NCI-H1105 treated with DMSO at 0.1 percent for 48 hours (cell line): ENCODE measurements around the gene MYMK.

Experiments used
- DNase-seq: peaks from one replicate; lab custom pipeline; 2025; lab: John Stamatoyannopoulos, UW

The MYMK gene

DNA sequence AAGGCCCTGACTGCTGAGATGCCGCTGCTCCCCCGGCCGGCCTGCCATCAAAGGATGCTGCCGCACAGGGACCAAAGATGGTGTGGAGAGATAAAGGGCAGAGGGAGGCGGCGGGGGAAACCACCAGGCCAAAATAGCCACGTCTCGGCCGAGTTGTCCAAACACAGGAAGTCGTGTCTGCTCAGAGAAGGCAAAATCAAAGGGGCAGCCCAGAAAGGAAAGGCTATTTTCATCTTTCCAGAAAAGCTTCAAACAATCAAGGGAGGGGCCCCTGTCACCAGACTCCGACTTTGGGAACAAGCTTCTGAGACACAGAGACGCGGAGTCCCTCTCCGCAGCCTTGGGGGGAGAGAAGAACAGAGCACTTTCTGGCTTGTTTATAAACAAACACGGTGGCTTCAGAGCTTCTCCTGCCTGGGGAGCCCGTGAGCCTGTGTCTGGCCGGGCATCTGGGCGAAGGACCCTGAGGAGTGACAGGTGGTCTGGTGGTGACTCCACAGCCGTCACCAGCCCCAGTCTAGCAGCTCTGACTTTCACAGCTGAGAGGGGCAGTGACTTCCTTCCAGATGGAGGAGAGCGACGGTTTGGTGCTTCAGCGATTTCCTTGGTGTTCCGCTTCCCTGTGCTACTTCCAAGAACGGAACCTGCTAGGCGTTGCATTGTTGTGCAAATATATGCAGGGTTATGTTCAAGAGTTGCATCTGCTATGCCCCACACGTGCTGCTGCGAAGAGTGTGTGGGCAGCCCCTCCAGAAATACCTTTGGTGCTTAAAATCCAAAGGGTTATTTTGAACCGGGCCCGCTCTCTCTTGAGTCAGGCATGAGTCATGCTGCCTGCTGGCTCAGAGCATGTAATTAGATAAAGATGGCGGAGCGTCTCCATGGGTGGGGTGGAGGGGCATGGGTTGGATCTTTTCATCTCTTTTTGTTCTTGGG lies 33.7 kb upstream of the MYMK start:
- no peak for DNase-seq

DNA sequence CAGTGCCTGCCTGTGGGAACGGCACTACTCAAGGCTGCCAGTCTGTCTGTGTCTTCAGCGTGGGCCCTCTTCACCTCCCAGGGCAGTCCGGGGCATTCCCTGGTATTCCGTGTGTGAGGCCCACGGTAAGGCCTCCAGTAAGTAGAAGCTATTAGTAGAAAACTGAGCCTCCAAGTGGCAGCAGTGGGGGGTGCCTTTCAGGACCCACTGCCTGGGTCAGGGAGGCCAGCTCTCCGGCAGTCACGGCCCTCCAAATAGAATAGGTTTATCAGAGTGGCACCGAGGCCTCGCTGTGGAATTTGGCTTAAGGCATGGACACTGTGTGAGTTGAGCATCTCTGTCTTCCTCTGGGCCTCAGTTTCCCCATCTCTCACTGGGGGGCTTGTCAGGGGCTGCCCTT lies 32.8 kb upstream of the MYMK start:
- no peak for DNase-seq

DNA sequence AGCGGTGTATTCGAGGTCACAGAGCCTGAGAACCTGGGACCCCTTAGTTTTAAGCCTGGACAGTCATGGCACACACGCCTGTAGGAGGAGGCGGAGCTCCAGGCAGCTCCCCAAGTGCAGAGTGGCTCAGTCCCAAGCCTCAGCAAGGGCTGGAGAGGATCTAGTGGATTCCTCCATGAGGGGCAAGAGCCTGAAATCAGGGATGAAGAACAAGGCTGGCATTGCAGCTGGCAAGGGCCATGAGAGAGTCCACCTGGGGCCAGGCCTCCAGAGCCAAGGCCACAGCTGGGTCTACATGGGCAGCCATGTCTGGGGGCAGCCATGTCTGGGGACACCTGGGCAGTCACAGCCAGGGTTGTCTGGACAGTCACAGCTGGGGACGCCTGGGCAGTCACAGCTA lies 31.6 kb upstream of the MYMK start:
- no peak for DNase-seq

DNA sequence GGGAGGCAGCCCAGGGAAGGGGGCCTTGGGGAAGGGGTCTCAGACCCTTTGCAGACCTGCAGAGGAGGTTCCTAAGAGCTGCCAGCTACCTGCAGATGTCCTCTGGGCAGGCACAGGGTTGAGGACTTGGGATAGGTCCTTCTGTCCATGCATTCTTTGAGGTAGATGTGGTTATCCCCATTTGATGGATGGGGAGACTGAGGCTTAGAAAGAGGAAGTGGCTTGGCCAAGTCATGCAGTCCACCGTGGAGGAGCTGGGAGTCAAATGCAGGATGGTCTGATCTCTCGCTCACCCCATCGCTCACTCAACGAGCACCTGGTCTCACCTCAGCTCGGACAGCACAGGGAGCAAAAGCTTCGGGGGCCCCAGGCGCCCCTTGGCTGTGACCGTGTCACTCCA lies 30.0 kb upstream of the MYMK start:
- no peak for DNase-seq

DNA sequence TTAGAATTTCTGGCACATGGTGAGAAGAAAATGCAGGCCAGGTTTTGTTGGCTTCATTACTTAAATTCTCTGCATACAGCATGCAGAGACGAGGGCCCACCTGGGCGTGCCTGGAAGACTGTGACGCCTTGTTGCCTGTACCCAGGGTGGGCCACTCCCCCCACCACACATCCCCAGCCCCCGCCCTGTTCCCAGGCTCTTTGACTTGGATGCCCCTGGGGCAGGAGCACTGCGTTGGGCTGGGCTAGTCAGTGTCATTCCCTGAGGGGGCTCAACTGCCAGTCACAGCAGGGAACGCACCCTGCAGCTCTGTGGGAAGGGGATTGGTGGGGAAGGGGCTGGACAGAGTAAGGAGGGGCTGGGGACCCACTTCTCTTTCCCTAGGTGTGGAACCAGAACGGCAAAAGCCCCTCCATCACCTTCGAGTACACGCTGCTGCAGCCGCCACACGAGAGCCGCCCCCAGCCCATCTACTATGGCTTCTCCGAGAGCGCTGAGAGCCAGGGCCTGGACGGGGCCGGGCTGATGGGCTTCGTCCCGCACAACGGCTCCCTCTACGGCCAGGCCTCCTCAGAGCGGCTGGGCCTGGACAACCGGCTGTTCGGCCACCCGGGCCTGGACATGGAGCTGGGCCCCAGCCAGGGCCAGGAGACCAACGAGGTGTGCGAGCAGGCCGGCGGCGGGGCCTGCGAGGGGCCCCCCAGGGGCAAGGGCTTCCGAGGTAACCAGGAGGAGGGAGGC lies 29.4 kb upstream of the MYMK start:
- no peak for DNase-seq

DNA sequence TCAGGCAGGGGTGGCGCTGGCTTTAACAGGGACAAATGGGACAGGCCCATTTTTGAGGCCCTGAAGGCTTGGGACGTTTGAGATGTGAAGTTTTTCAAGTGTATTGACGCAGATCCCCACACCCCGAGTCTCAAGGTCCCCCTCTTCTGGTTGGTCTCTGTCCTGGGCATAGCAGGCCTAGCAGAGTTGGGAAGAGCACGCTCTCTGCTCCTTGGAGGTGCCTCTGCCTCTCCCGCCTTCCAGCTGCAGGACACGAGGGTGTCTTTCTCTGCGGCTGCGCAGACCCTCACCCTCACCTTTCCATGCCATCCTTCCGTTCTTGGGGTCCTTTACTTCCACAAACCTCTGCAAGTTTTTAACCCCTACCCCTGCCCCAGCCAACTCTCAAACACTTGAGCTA lies 28.4 kb upstream of the MYMK start:
- DNase-seq: no peak

DNA sequence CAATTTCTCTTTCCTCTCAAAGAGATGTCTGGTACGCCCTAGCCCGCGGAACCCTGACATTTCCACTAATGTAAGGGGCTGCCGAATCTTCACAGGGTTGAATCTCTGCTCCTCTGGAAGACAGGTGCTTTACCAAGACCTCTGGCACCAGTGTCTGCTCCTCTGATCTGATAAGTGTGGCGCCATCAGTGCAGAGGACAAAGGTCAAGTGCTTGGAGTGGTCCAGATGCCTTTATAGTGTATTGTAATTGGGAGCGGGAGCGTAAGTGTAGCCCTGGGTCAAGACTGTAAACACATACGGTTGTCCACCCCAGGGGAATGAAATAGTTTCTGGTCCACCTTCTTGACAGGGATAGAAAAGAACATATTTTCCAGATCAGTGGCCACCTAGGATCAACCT lies 27.5 kb upstream of the MYMK start:
- no peak for DNase-seq

DNA sequence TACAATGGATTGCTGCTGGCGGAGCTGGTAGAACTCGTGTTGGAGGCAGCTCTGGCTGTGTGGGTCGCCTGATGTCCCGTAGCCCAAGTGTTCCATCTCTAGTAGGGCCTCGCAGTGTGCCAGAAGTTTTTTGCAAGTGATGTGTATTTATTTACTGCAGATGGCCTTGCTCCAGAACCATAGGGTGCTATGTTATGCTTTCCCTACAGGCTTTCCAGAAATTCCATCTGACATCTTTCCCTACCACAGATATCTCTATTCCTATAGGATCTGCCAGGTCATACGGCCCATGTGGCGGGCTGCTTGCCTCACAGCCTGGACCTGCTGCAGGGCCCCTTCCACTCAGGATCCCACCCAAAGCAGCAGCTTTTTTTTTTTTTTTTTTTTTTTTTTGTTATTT lies 26.7 kb upstream of the MYMK start:
- DNase-seq: no peak

DNA sequence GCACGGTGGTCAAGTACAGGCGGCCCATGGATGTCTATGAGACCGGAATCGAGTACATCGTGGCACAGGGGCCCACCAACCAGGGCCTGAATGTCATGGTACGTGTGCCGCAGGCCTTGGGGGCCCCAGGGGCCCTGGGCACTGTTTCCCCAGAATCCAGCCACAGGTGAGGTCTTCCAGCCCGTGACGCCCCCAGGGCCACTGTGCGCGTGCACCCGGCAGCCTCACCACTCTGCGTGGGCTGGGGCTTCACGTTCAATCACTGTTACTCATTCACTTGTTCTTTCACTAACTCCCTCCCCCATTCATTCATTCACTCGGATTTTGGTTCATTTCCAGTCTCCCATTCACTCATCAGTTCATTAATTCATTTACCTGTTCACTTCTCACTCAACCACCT lies 22.4 kb upstream of the MYMK start:
- no peak for DNase-seq

DNA sequence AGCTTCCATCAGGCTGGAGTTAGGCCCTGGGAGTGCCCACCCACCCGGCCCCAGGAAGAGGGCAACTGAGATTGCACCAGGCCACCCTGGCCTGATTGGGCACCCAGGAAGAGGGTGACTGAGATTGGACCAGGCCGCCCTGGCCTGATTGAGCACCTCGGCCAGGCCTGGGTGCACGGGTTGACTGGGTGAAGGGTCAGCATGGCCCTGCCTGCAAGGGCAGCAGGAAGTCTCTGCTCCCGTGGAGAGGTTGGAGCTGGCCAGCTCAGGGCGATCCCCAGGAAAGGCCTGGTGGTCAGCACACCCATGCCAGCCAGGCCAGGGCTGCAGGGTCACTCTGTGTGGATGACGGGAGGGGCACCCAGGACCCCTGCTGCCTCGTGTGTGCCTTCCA lies 21.5 kb upstream of the MYMK start:
- no peak for DNase-seq

DNA sequence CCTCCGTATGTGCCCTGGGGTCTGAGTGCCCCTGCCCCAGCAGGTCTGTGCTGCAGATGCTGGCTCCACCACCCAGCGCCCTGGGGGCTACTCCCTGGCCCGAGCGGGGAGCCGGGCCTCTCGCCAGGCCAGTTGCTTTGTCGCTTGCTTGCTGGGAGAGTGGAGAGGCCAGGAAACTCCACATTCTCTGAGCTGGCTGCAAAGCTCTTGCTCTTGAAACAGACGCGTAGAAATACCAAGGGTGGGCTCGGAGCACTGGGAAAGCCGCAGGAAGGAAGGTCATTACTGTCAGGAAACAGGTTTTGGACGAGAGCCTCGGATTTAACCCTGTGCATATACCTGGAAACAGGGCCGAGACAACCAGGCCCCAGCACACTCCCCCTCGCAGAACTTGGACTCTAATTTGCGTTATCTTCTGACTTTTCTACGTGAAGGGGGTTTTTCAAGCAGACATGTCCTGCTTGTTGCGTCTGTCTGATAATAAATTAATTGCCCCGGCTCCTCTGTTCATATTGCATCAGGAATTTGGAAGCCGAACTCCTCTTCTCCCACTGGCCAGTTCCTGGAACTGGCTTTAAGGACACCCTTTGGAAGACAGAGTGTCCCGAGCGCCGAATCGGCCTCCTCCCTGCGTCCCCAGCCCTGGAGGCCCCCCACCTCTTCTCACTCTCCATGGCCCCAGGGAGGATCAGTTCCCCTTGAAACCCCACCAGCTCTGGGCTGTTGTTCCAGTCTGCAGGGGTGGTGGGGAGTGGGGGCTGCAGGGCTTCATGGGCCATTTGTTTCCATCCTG lies 20.9 kb upstream of the MYMK start:
- DNase-seq: no peak

DNA sequence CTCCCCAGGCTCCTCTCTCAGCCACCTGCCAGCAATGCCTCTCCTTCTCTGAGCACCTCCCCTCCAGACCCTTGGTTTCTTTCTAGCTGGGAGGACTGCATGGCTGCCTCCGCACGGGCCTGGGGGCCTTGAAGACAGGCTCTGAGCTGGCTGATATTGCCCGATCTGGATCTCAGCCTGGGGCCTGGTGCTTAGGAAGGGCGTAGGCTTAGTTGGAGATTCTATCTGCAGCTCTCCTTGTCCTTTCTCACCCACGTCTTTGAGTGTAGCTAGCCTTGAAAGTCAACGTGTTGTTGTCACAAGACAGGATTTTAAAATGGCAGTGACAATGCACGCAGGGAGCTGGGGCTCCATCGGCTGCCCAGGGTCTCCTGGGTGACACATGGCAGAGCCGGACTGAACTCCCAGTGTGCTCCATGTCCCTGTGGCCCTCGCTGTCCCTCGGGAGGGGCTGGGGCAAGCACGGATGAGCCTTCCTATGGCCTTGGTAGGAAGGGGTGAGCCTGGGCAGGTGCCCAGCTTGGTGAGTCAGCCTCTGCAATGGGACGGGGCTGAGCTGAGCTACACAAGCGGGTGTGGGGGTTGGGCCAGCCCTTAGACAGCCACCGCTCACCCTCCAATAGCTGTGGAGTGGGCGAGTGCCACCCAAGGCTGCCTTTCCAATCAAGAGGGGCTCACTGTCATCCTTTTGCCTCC lies 19.2 kb upstream of the MYMK start:
- no peak for DNase-seq

DNA sequence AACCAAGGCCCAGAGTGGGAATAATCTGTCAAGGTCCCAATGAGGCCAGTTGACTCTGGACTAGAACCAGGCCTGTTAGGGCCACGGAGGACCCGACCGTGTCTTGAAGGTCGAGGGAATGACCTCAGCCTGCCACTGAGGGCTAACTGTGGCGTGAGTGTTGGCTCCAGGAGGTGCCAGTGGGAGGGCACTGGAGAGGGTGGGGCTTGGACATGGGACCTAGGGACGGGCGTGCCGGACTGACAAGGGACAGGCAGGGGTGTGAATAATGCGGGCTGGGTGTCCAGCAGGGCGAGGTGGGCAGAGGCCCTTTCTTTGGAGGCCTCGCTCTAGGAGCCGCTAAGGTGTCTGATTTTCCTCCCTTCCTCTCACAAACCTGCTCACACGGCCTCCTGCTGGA lies 17.2 kb upstream of the MYMK start:
- no peak for DNase-seq

DNA sequence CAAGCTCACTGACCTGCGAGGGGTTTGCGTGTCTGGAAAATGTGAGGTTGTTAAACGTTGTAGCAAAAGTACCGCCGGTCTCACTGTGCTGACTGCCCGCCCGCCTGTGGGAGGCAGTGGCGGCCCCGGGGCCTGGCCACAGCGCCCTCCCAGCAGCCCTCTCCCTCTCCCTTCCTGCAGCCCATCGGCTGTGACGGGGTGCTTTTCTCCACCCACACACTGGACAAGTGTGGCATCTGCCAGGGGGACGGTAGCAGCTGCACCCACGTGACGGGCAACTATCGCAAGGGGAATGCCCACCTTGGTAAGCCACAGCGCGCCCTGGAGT lies 15.9 kb upstream of the MYMK start:
- DNase-seq: no peak

DNA sequence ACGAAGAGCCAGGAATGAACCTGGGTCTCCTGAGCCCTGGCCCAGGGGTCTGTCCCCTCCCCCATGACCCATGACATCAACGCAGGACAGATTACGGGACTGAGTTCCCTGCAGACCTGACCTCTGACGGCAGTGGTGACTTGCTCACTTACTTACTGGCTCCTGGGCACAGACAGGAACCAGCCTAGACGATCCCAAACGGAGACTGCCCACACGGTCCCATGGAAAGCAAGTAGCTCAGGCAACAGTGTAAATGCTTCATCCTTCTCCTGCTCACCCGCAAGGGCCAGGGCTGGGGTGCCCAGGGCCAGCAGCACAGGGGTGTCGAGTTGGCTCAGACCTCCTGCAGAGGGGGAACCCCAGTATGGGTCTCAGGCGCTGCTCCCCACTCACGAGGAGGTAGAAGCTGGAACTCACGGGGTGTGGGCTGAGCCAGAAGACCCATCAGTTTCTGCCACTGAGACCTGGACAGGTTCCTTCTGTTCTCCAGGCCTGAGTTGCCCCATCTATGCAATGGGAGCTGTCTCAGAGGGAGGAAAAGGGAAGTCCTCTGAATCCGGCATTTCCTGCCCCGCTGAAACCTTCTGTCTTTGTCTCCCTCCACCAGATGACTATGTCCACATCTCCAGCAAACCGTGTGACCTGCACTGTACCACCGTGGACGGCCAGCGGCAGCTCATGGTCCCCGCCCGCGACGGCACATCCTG lies 15.4 kb upstream of the MYMK start:
- no peak for DNase-seq

DNA sequence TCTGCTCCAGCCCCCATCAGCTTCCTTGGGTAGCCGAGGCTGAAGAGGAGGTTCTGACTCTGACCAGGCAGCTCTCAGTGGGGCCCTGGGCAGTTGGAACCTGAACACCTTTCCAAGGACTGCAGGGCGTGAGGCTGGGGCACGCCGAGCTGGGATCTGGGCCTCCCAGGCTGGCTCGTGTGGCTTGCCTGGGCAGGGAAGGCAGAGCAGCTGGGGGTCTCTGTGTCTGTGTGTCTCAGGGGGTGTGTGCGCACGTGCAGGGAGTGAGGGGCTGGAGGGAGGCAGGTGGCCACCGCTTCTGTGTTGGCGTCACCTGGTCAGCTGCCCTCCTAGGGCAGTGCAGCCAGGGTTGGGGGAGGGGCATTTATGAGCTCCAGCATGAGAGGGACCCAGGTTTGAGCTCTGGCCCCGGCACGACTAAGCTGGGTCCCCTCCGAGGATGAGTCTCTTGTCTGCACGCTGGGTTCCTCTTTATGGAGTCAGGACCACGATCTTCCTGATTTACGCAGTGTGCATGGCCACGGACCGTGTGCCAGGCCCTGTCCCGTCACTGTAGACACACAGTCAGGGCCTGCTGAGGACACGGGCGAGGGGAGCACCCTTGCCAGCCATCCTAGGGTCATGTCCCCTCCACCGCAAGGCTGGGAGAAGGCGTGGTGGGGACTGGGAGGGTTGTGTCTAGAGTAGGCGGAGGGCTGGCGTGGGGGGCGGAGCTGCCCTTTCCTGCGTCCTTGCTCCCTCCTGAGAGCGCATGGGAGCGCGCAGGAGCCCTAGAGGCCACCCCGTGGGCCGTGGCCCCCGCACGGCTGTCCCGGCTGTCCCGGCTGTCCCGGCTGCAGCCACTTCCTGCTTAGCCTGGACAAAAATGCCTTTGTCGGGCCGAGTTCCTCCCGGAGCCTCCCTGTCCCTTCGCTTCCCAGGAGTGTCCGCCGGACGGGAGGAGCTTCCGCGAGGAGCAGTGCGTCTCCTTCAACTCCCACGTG lies 14.4 kb upstream of the MYMK start:
- DNase-seq: no peak

DNA sequence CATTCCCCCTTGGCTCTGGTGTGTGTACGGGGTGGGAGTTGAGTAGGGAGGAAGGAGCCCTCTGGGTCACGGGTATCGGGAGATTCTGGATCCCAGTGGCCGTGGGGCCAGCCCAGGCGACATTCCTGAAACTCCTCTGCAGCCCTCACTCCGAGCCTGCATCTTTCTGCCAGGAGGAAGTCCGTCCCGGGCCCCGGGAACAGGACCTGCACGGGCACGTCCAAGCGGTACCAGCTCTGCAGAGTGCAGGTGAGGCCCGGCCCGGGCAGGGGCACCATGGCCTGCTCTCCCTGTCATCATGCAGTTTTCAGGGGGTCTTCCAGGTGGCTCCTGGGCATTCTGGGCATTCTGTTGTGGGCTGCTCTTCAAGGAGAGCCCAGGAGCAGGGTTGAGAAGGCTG lies 13.4 kb upstream of the MYMK start:
- no peak for DNase-seq

DNA sequence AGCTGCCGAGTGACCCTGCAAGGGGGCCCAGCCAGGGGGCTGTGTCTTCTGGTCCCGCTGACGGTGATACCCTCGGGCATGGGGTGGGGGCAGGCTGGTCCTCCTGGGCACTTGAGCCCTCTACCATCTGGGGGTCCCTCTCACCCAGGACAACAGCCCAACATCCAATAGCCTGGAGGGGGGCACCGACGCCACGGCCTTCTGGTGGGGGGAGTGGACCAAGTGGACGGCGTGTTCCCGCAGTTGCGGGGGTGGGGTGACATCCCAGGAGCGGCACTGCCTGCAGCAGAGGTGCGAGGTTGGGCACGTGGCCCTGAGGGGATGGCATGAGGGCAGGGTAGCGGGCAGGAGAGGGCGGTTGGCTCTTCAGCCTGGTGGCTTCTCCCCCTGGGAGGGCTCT lies 12.5 kb upstream of the MYMK start:
- DNase-seq: no peak

DNA sequence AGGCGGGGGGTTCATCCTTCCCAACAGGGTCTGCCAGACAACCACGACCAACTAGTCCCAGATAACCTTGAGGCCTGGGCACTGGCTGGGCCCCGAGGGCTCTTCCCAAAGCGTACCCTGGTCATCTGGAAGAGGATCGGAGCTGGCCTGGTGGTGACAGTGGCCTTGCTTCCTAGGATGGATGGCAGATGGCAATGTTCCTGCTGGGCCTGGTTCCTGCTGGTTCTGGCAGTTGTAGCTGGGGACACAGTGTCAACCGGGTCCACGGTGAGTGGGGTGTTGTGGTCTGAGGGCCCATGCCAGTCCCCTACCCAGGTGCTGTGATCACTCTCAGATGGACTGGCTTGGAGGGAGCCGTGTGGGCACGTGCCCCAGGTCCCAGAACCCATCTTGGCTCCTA lies 11.8 kb upstream of the MYMK start:
- DNase-seq: no peak

DNA sequence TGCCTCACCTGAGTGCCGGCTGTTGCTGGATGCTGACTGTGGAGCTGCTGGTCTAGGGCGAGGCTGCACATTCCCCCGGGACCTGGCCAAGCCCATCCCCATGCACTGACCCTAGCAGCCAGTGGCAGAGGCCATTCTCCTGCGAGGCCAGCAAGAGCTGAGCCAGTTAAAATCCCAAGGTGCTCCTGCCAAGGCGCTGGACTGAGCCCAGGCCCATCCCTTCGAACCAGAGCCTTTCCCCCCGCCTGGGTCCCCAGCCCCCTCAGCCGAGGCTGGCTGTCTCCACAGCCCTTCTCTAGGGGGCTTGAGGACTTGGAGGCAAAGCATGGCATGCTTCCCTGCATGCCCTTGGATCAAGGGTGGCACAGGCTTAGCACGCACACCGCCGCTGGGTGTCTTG lies 11.3 kb upstream of the MYMK start:
- no peak for DNase-seq
